Thymus (tissue), 14 donors: Measurements from ENCODE around the gene GAGE1. TPM values are rescaled to one million over a fixed set of nuclear protein-coding genes. Genes with fewer than 3 reads are reported as not detected.
"Not testable (repeated sequence)": the region's sequence is repeated elsewhere in the genome, so short reads cannot be mapped to it uniquely, and the experiment has no call there.

ENCODE experiments used
- DNase-seq, 9 donors: peaks; one replicate each; pipeline ENCODE4 v3.0.0-alpha.2; 2013; ENCODE audit warnings: low spot score in 9 of 9, low read depth in 6 of 9, missing footprints in 1 of 9
- H3K27ac ChIP-seq, 2 donors: one replicate each; pipeline ENCODE4 v1.5.1; 2013; ENCODE audit warnings: control low read depth in 1 of 2, low read depth in 1 of 2, low read length in 1 of 2, mild to moderate bottlenecking in 1 of 2, moderate library complexity in 1 of 2
- H3K27me3 ChIP-seq, 2 donors: one replicate each; pipeline ENCODE4 v1.5.1; 2013; ENCODE audit warnings: low read length in 1 of 2; ENCODE audit not compliant: control insufficient read depth in 2 of 2, insufficient read depth in 1 of 2
- H3K36me3 ChIP-seq, 2 donors: one replicate each; pipeline ENCODE4 v1.5.1; 2013; ENCODE audit warnings: low read length in 1 of 2, mild to moderate bottlenecking in 1 of 2, moderate library complexity in 1 of 2; ENCODE audit not compliant: control insufficient read depth in 2 of 2, insufficient read depth in 2 of 2
- H3K4me1 ChIP-seq, 2 donors: one replicate each; pipeline ENCODE4 v1.5.1; 2013; ENCODE audit warnings: low read length in 2 of 2; ENCODE audit not compliant: control insufficient read depth in 2 of 2, insufficient read depth in 2 of 2
- H3K4me3 ChIP-seq, 2 donors: one replicate each; pipeline ENCODE4 v1.5.1; 2013; ENCODE audit warnings: low read length in 2 of 2, control low read depth in 1 of 2, mild to moderate bottlenecking in 1 of 2
- H3K9me3 ChIP-seq, 2 donors: one replicate each; pipeline ENCODE4 v1.5.1; 2013; ENCODE audit warnings: low read length in 1 of 2, mild to moderate bottlenecking in 1 of 2; ENCODE audit not compliant: control insufficient read depth in 2 of 2, insufficient read depth in 1 of 2
- WGBS: extraction: QIAGEN DNeasy Blood & Tissue Kit; methylation state at CpG from one replicate; pipeline ENCODE4 v1.1.7; 2013; 5-methylcytosine and 5-hydroxymethylcytosine counted together
- long read RNA-seq, 10 donors: transcript quantifications; one replicate each; lab custom pipeline, GENCODE V29; 2026
- polyA plus RNA-seq: library from polyadenylated mRNA; stranded (reverse); fragments of 200-250 nt; gene quantifications from one replicate; pipeline ENCODE4 v1.2.3, GENCODE V29; 2013
- total RNA-seq: library from RNA; stranded (reverse); fragments of 120-200 nt; gene quantifications from one replicate; pipeline ENCODE4 v1.2.4, GENCODE V29; 2013
- donor health status: healthy.

The GAGE1 gene, protein sequence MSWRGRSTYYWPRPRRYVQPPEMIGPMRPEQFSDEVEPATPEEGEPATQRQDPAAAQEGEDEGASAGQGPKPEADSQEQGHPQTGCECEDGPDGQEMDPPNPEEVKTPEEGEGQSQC
- total RNA-seq (not detected), polyA plus RNA-seq (not detected)
- long read RNA-seq, donor 1, result 0 reads
- long read RNA-seq, donor 2, result 0 reads
- long read RNA-seq, donor 3, result 0 reads
- long read RNA-seq, donor 4, result 0 reads
- long read RNA-seq, donor 5, result 0 reads
- long read RNA-seq, donor 6, result 0 reads
- long read RNA-seq, donor 7, result 0 reads
- long read RNA-seq, donor 8, result 0 reads
- long read RNA-seq, donor 9, result 0 reads
- long read RNA-seq, donor 10, result 0 reads

DNA sequence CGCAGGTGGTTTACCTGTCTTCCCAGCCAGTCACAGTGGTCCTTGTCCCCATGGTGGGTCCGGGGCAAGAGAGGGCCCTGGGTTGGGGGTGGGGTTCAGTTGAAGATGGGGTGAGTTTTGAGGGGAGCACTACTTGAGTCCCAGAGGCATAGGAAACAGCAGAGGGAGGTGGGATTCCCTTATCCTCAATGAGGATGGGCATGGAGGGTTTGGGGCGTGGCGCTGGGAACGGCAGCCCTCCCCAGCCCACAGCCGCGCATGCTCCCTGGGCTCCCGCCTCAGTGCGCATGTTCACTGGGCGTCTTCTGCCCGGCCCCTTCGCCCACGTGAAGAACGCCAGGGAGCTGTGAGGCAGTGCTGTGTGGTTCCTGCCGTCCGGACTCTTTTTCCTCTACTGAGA, at the start of gene GAGE1:
Gene GAGE1 (plus strand): TSS at position 301 of the 400 bp plus-strand sequence. CDS start 1,155 bp downstream, outside the sequence.
- H3K9me3 ChIP-seq, H3K4me1 ChIP-seq, DNase-seq, H3K27me3 ChIP-seq, H3K27ac ChIP-seq, H3K4me3 ChIP-seq, H3K36me3 ChIP-seq: not testable (repeated sequence)
- WGBS, result no CpG with 5 or more reads among the region's 16 CpGs

- H3K27ac ChIP-seq, H3K4me1 ChIP-seq, H3K27me3 ChIP-seq, DNase-seq, H3K4me3 ChIP-seq, H3K36me3 ChIP-seq, H3K9me3 ChIP-seq: not testable (repeated sequence)
- no CpG with 5 or more reads among the region's 16 CpGs for WGBS
Measured at GRCh38 chrX:49550989-49551388, 47.8 kb upstream of the GAGE1 start, which contains the start of gene GAGE12E. Gene GAGE12E (plus strand): TSS chrX:49551289. CDS start chrX:49552444, 1,155 bp downstream.

DNA sequence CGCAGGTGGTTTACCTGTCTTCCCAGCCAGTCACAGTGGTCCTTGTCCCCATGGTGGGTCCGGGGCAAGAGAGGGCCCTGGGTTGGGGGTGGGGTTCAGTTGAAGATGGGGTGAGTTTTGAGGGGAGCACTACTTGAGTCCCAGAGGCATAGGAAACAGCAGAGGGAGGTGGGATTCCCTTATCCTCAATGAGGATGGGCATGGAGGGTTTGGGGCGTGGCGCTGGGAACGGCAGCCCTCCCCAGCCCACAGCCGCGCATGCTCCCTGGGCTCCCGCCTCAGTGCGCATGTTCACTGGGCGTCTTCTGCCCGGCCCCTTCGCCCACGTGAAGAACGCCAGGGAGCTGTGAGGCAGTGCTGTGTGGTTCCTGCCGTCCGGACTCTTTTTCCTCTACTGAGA, 38.3 kb upstream of the GAGE1 start, which contains the start of gene GAGE12F:
Gene GAGE12F (plus strand): TSS at position 301 of the 400 bp plus-strand sequence. CDS start 1,155 bp downstream, outside the sequence.
- not testable (repeated sequence) for H3K36me3 ChIP-seq, H3K4me1 ChIP-seq, DNase-seq, H3K27me3 ChIP-seq, H3K27ac ChIP-seq, H3K4me3 ChIP-seq, H3K9me3 ChIP-seq
- WGBS, result no CpG with 5 or more reads among the region's 16 CpGs

- not testable (repeated sequence) for H3K4me3 ChIP-seq, H3K27me3 ChIP-seq, H3K36me3 ChIP-seq, DNase-seq, H3K9me3 ChIP-seq, H3K4me1 ChIP-seq, H3K27ac ChIP-seq
- no CpG with 5 or more reads among the region's 11 CpGs for WGBS
Measured at GRCh38 chrX:49568728-49569127, 30.1 kb upstream of the GAGE1 start.

DNA sequence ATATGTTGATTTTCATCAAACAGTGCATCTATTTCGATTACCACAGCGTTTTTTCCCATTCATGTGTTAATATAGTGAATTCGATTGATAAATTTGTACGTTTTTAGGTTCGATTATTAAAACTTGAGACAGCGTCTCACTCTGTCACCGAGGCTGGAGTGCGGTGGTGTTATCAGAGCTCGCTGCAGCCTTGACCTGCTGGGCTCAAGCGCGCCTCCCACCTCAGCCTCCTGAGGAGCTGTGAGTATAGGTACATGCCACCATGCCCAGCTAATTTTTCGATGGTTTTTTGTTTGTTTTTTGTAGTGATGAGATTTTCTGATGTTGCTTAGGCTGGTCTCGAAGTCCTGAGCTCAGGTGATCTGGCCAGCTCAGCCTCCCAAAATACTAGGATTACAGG, 29.7 kb upstream of the GAGE1 start:
- DNase-seq, H3K36me3 ChIP-seq, H3K27ac ChIP-seq, H3K27me3 ChIP-seq, H3K9me3 ChIP-seq, H3K4me1 ChIP-seq, H3K4me3 ChIP-seq: not testable (repeated sequence)
- WGBS, result no CpG with 5 or more reads among the region's 13 CpGs

GRCh38 chrX:49570100-49570499, 28.7 kb upstream of the GAGE1 start, which contains the start of gene GAGE12G:
Gene GAGE12G (plus strand): TSS chrX:49570400. CDS start chrX:49571555, 1,155 bp downstream.
- not testable (repeated sequence) for H3K27me3 ChIP-seq, DNase-seq, H3K4me1 ChIP-seq, H3K36me3 ChIP-seq, H3K4me3 ChIP-seq, H3K9me3 ChIP-seq, H3K27ac ChIP-seq
- no CpG with 5 or more reads among the region's 16 CpGs for WGBS

DNA sequence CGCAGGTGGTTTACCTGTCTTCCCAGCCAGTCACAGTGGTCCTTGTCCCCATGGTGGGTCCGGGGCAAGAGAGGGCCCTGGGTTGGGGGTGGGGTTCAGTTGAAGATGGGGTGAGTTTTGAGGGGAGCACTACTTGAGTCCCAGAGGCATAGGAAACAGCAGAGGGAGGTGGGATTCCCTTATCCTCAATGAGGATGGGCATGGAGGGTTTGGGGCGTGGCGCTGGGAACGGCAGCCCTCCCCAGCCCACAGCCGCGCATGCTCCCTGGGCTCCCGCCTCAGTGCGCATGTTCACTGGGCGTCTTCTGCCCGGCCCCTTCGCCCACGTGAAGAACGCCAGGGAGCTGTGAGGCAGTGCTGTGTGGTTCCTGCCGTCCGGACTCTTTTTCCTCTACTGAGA, 19.2 kb upstream of the GAGE1 start, which contains the start of gene GAGE12H:
Gene GAGE12H (plus strand): TSS at position 301 of the 400 bp plus-strand sequence. CDS start 1,155 bp downstream, outside the sequence.
- not testable (repeated sequence) for H3K9me3 ChIP-seq, H3K27me3 ChIP-seq, H3K4me3 ChIP-seq, H3K4me1 ChIP-seq, DNase-seq, H3K36me3 ChIP-seq, H3K27ac ChIP-seq
- no CpG with 5 or more reads among the region's 16 CpGs for WGBS

DNA sequence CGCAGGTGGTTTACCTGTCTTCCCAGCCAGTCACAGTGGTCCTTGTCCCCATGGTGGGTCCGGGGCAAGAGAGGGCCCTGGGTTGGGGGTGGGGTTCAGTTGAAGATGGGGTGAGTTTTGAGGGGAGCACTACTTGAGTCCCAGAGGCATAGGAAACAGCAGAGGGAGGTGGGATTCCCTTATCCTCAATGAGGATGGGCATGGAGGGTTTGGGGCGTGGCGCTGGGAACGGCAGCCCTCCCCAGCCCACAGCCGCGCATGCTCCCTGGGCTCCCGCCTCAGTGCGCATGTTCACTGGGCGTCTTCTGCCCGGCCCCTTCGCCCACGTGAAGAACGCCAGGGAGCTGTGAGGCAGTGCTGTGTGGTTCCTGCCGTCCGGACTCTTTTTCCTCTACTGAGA, 9.6 kb upstream of the GAGE1 start, which contains the start of gene GAGE2A:
Gene GAGE2A (plus strand): TSS at position 301 of the 400 bp plus-strand sequence. CDS start 1,155 bp downstream, outside the sequence.
- H3K9me3 ChIP-seq, H3K4me3 ChIP-seq, H3K36me3 ChIP-seq, H3K27ac ChIP-seq, DNase-seq, H3K4me1 ChIP-seq, H3K27me3 ChIP-seq: not testable (repeated sequence)
- WGBS, result no CpG with 5 or more reads among the region's 16 CpGs

- H3K9me3 ChIP-seq, H3K27me3 ChIP-seq, H3K4me3 ChIP-seq, H3K27ac ChIP-seq, H3K36me3 ChIP-seq, H3K4me1 ChIP-seq: not testable (repeated sequence)
- peak in 1 of 9 donors; percentile 1 for DNase-seq
- 96% methylated on average over 24 of the region's 37 CpGs for WGBS
Measured at GRCh38 chrX:49589769-49590478, 8.9 kb upstream of the GAGE1 start.
